Heart right ventricle (tissue), 16 donors: ENCODE measurements around the gene RNASE13. TPM values are rescaled to one million over a fixed set of nuclear protein-coding genes. Genes with fewer than 3 reads are reported as not detected.

ENCODE experiments used
- ATAC-seq, 8 donors: fragments of 200-7000 bp; cut with Tn5 transposase; one replicate each; pipeline ENCODE4 v1.9.1; 2020; ENCODE audit warnings: mild to moderate bottlenecking in 8 of 8, moderate library complexity in 8 of 8, moderate number of reproducible peaks in 1 of 8
- DNase-seq, 2 donors: peaks; one replicate each; pipeline ENCODE4 v3.0.0-alpha.2; 2020
- H3K27ac ChIP-seq, 10 donors: fragments of 200-600 bp; sonication (generic) in 2 of 10; one replicate each; pipeline versions ENCODE4 v1.5.0 to v1.8.0; 2020 to 2022; ENCODE audit warnings: mild to moderate bottlenecking in 3 of 10
- H3K27me3 ChIP-seq, 7 donors: fragments of 200-600 bp; one replicate each; pipeline ENCODE4 v1.8.0; 2021 to 2022; ENCODE audit warnings: mild to moderate bottlenecking in 2 of 7
- H3K36me3 ChIP-seq, 9 donors: fragments of 200-600 bp; sonication (generic) in 1 of 9; one replicate each; pipeline versions ENCODE4 v1.5.0 to v1.8.0; 2020 to 2022; ENCODE audit warnings: mild to moderate bottlenecking in 2 of 9
- H3K4me1 ChIP-seq, 9 donors: fragments of 200-600 bp; sonication (generic) in 1 of 9; one replicate each; pipeline versions ENCODE4 v1.5.0 to v1.8.0; 2020 to 2022; ENCODE audit warnings: mild to moderate bottlenecking in 4 of 9
- H3K4me3 ChIP-seq, 10 donors: fragments of 200-600 bp; sonication (generic) in 2 of 10; one replicate each; pipeline versions ENCODE4 v1.5.0 to v1.8.0; 2020 to 2022; ENCODE audit warnings: mild to moderate bottlenecking in 7 of 10, moderate library complexity in 2 of 10
- H3K9me3 ChIP-seq, 11 donors: fragments of 200-600 bp in 10 of 11; sonication (generic) in 2 of 11; one replicate each; pipeline versions ENCODE4 v1.5.0 to v1.8.0; 2013 to 2022; ENCODE audit warnings: mild to moderate bottlenecking in 2 of 11, control low read depth in 1 of 11, moderate library complexity in 1 of 11
- WGBS, 2 donors: extraction: QIAGEN DNeasy Blood & Tissue Kit; methylation state at CpG; one replicate each; pipeline ENCODE4 v1.1.7; 2013; ENCODE audit warnings: inconsistent platforms in 1 of 2; 5-methylcytosine and 5-hydroxymethylcytosine counted together
- intact Hi-C, 10 donors: fragments of 100-400 bp; cut with DNase I; formaldehyde crosslinking; loops; one replicate each; pipeline versions ENCODE4 v1.11.1 to v1.14.2; 2022
- polyA plus RNA-seq, 2 donors: library from polyadenylated mRNA; stranded (reverse); fragments of 200-250 nt; gene quantifications; one replicate each; pipeline ENCODE4 v1.2.3, GENCODE V29; 2013
- total RNA-seq, 10 donors: library from RNA; stranded (reverse); fragmentation: NEBNext Ultra II Directional in 3 of 10; extraction: Animal tissue kit (Norgen Biotek cat#: 25700) in 3 of 10; gene quantifications; one replicate each; pipeline versions ENCODE4 v1.2.1 to v1.2.4, GENCODE V29; 2021 to 2023
- TF ChIP-seq, protein P1 (sequence below), 9 donors: fragments of 200-600 bp; sonication (generic) in 2 of 9; IDR thresholded peaks; one replicate each; pipeline versions ENCODE4 v1.5.0 to v1.8.0; 2021 to 2022; ENCODE audit warnings: antibody characterized with exemption in 9 of 9, mild to moderate bottlenecking in 5 of 9, moderate library complexity in 1 of 9
- donor health status: Arrhythmogenic right ventricular cardiomyopathy.
- donor health status: ischemic (EF 13 %, LVEDD 7.1; RV severe dilation, severe dysfunction).
- donor health status: healthy with polysubstance abuse.
- donor health status: DM: no; HTN: yes; CAD: no.
- donor health status: DM: no; HTN: no; CAD: no.
- donor health status: ischemic (EF 25% LVEDD 6.9; RV normal size, moderate dysfunction).
- donor health status: ischemic (EF 25% LVEDD 5.7; RV mildly dilated, moderate dysfunction).
- donor health status: healthy.
- donor health status: DM: yes; HTN: yes; CAD: no.
- donor health status: Ischemic cardiomyopathy.
- donor health status: ischemic (EF 35%, LVEDD 5.7; RV mildly dilated, moderate dysfunction).
- donor health status: nonischemic (EF 11% LVEDD 7.7; RV severe dilation, severe dysfunction).
- donor health status: DM: yes; HTN: yes; CAD: no.
- donor health status: PGD.
- donor health status: ischemic (EF 29% LVEDD 5.4; RV normal size, mild dysfunction).
- donor health status: nonischemic (EF 23%, LVEDD 6.1; RV moderate dilation, normal function).

The RNASE13 gene
- total and polyA plus RNA-seq, 12 donors: not detected

DNA sequence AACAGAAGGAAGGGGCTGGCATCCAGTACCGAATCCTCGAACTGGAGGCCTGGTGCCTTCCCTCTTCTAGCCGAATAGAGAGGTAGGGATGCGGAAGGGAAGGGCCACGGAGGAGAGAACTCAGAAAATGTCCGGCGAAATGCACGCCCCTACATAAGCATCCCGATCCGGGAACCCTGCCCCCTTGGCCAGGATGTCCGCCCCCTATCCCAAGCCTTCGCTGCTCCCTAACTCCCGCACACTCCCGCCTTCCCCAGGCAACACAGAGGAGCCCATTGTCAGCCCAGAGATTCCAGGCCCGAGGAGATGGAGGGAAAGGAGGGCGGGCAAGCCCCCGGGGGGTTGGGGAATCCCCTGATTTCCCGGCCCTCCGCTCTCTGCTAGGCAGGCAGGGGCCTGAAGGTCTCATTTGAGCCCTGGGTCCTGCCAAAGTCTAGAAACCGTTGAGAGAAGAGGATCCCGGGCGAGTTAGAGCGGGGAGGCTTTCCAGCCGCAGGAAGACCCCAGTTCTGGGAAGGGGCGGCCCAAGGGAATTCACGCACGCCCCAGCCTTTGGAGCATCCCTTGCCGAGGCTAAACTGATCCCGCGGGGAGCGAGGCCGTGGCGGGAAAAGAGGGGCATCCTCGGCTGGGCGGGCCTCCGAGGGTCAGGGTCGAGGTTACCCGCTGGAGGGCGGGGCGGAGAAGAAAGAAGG, 34.9 kb upstream of the RNASE13 start:
- TF ChIP-seq, protein P1, sequence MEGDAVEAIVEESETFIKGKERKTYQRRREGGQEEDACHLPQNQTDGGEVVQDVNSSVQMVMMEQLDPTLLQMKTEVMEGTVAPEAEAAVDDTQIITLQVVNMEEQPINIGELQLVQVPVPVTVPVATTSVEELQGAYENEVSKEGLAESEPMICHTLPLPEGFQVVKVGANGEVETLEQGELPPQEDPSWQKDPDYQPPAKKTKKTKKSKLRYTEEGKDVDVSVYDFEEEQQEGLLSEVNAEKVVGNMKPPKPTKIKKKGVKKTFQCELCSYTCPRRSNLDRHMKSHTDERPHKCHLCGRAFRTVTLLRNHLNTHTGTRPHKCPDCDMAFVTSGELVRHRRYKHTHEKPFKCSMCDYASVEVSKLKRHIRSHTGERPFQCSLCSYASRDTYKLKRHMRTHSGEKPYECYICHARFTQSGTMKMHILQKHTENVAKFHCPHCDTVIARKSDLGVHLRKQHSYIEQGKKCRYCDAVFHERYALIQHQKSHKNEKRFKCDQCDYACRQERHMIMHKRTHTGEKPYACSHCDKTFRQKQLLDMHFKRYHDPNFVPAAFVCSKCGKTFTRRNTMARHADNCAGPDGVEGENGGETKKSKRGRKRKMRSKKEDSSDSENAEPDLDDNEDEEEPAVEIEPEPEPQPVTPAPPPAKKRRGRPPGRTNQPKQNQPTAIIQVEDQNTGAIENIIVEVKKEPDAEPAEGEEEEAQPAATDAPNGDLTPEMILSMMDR (IDR thresholded peaks at IDR 0.05): no peak
- DNase-seq: peak; percentile 45 to 63
- Histone ChIP-seq H3K27me3 (peaks cover 0 to 17% (median 0%) of the 10 kb centered on the region in 7 donors), H3K9me3 (no peaks in the 10 kb centered on the region), H3K4me1 (peaks cover 6 to 44% (median 34%) of the 10 kb centered on the region in 9 donors), H3K36me3 (peaks cover 0 to 19% (median 8%) of the 10 kb centered on the region in 9 donors), H3K4me3 (peak overlapping the region; percentile 61 to 86 (median 78)), H3K27ac (peak overlapping the region; percentile 64 to 98 (median 95))
- intact Hi-C loops: loop anchor here (1.0 to 5.0 kb wide), 7 partner anchors 15 to 38 kb away; partner anchors contain the start of gene TMEM253 (in 1 of the 10)
- WGBS, 2 donors: 1 to 3% methylated on average over 39 to 40 of the region's 40 CpGs
- ATAC-seq: peak; percentile 12 to 40 (median 26)

DNA sequence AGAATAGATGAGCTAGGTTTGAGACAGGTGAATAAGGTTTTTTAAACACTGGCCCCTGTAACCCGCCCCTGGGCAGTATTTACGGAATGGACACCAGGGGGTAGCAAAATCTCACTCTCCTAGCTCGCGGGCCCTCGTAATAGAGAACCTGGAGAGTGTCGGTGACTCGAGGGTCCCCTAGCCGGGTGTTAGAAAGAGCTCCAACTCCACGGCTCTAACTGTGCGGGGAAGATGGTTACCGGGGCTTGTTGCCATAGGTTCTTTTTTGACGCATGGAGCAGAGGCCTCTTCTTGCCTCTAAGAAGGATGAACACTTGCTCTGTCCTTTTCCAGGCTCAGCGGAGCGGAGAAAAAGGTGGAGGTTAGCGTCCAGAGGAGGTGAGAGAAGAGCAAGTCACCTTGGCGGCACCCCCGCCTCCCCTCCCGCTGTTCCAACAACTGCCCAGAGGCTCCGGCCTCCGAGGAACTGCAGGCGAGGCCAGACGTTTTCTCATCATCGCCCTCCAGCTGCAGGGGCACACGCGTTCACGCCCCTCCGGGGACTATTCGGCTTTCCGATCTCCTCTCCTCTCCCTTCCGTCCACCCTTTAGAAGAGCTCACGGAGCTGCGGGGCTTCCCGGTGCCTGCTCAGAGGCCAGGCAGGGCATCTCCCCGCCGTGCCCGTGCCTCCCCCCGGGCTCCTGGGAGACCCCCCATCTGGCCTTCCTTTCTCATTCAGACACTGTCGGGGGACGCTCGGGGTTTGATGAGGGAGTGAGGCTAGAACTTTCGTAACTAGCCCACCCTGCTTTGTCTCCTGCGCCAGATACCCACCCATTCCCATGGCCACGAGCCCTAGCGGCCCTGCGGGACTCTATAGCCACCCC, 34.1 kb upstream of the RNASE13 start:
- H3K9me3 ChIP-seq: no peaks in the 10 kb centered on the region
- peaks cover 0 to 17% (median 0%) of the 10 kb centered on the region in 7 donors for H3K27me3 ChIP-seq
- ATAC-seq (peak; percentile 23 to 63 (median 48)), DNase-seq (peak; percentile 38 to 73)
- intact Hi-C loops: loop anchor here (1.0 to 5.0 kb wide), 7 partner anchors 24 to 39 kb away; partner anchors contain the start of gene TMEM253 (in 1 of the 10)
- WGBS, 2 donors: 3% methylated on average over 44 to 45 of the region's 45 CpGs
- H3K36me3 ChIP-seq: peaks cover 0 to 11% (median 2%) of the 10 kb centered on the region in 9 donors
- peaks cover 6 to 43% (median 35%) of the 10 kb centered on the region in 9 donors for H3K4me1 ChIP-seq
- TF ChIP-seq, protein P1 (IDR thresholded peaks at IDR 0.05): peak; percentile 49 to 81 (median 69)
- H3K27ac ChIP-seq: peak overlapping the region in 9 of 10 donors; percentile 64 to 98 (median 95)
- peak overlapping the region; percentile 61 to 86 (median 78) for H3K4me3 ChIP-seq

DNA sequence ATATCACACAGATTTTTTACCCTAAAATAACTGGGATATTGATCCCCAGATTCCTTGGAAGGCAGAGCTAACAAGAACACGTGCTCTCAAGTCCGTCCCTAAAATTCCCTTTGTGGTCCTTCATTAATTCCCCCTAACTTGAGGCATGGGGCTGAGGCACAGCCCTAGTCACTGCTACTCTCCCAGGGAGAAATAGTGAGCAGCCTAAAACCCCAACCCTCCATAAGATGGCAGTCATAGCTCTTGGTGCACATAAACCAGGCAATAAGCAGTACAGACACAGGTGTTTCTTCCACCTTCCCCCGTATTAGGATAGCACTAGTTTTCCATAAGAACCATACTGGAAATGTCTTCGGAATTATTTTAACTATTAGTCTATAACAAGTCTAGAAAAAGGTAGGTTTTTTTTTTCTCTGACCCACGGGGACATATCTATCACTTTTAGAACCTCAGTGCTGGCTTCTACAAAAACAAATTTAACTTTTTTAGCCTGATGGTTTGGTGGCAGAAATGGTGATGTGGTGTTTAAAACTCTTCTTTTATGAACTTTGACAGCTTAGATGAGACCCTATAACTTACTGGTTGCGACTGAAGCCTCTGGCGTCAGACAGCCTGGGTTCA, 32.4 kb upstream of the RNASE13 start:
- TF ChIP-seq, protein P1 (IDR thresholded peaks at IDR 0.05): no peak
- Histone ChIP-seq H3K36me3 (no peaks in the 10 kb centered on the region), H3K27ac (peak overlapping the region in 1 of 10 donors; percentile 1), H3K27me3 (peaks cover 0 to 17% (median 0%) of the 10 kb centered on the region in 7 donors), H3K9me3 (no peaks in the 10 kb centered on the region), H3K4me3 (no peak overlapping the region), H3K4me1 (peaks cover 6 to 37% (median 27%) of the 10 kb centered on the region in 9 donors)
- DNase-seq: no peak
- no peak for ATAC-seq
- WGBS, 2 donors: 82 to 83% methylated on average over 7 of the region's 7 CpGs
- intact Hi-C loops: loop anchor here in 3 of 10 donors (5.0 kb wide), 2 partner anchors 35 to 40 kb away; partner anchors contain the start of gene TMEM253 (in 1 of the 3)
